ENCODE data around the gene PARVA.

The PARVA gene

GRCh38 chr11:12376259-12377081, 901 bp upstream of the PARVA start:
- DNase-seq (ENCODE audit: low read depth, low spot score): no peak

DNA sequence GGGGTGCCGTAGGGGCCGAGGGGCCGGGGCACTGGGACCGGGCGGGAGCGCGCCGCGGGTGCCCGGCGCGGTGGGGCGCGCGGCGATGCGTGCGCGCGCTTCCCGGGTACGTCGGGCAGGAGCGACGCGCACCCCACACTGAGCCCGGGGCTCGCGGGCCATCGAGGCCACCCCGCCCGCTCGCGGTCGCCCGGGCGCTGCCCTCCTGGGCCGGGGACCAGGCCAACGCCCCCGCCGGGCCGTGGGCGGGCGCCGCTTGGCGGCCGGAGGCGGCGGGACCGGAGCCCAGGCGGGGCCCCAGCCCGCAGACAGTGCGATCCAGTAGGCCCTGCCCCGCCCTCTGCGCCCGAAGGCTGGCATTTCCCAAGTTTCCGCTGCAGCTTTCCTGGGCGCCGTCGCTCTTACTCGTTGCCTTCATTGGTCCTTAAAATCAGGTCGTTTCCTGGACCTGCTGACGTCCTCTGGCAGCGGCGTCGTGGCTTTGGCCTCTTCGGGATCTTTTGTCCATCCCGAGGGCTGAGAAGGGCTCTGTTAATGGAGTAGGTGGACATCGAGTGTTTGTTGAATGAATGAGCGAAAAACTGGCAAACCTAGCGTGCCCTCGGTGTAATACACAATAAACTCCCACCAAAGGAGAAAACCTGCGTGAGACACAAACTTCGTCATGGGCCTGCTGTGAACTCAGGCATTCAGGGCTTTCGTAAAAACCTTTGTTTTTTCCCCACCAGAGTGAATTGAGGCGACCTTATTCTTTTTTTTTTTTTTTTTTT, 638 bp downstream of the PARVA start:
- DNase-seq (ENCODE audit: low read depth, low spot score): no peak

DNA sequence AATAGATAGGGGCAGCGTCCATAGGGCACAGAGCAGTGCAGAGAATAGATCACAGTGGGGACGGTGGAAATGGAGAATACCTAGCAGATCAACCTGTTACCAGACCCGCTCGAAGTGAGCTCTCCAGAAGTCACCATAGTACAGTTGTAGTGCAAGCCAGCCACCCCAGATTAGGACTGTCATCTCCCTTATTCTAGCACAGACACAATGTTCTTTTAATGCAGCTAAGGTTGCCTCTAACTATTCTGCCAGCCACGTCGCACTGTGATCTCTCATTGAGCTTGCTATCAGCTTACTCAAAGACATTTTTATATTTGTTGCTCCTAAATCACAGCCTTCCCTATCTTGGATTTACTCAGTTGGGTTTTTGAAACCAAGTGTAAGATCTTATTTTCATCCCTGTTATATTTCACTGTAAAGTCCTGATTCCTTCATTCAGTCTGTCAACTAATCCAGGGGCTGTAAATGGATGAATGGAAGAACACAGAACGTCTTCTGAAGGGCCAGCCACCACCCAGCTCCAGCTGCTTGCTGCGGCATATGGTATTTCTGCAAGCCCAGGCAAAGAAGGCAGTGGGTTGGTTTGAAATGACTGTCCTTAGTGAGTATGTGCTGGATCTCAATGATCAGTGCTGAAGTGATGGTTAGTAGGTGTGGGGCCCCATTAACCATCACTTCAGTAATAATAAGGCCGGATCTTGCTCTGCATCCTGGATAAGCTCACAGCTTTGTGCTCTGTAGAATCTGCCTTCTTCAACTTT, 3.4 kb downstream of the PARVA start:
- DNase-seq (ENCODE audit: low read depth, low spot score): no peak

- no peak for DNase-seq (ENCODE audit: low read depth, low spot score)
These were observed 4.5 kb downstream of the PARVA start for GRCh38 chr11:12381875-12382274.

GRCh38 chr11:12382451-12382850, 5.1 kb downstream of the PARVA start:
- no peak for DNase-seq (ENCODE audit: low read depth, low spot score)

DNA sequence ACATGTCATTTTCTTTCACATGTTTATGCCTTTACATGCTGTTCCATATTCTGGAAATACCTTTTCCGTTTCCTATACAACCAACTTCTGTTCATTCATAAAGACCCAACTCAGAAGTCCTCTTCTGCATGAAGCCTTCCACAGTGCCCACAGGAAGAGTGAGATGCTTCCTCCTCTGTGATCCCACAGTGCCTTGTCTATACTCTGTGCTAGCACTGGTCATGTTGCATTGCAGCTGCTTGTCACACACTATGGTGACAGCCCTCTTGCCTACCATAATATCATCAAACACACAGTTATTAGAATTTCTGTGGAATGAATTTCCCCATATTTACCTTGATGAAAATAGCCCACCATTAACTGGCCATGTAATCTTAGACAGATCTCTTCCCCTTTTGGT, 8.9 kb downstream of the PARVA start:
- no peak for DNase-seq (ENCODE audit: low read depth, low spot score)

DNA sequence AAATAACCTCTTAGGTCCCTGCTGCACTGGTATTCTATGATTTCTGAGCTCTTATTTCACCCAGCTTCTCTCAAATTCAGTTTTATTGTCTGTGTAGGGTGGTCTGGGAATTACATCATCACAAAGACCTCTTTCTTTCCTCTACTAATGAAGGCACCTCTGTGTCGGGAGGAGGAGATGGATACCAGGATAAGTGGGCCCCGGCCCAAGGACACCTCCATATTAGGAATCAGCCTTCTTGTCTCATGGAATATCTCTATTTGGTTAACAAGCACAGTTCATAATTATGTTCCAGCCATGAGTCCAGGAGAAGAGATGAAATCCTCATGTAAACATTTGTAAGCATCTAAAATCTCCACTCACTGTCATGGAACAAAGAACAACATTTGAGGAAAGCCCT, 9.4 kb downstream of the PARVA start:
- DNase-seq (ENCODE audit: low read depth, low spot score): no peak

- DNase-seq (ENCODE audit: low read depth, low spot score): no peak
These were observed 10.8 kb downstream of the PARVA start for GRCh38 chr11:12388173-12388572.

DNA sequence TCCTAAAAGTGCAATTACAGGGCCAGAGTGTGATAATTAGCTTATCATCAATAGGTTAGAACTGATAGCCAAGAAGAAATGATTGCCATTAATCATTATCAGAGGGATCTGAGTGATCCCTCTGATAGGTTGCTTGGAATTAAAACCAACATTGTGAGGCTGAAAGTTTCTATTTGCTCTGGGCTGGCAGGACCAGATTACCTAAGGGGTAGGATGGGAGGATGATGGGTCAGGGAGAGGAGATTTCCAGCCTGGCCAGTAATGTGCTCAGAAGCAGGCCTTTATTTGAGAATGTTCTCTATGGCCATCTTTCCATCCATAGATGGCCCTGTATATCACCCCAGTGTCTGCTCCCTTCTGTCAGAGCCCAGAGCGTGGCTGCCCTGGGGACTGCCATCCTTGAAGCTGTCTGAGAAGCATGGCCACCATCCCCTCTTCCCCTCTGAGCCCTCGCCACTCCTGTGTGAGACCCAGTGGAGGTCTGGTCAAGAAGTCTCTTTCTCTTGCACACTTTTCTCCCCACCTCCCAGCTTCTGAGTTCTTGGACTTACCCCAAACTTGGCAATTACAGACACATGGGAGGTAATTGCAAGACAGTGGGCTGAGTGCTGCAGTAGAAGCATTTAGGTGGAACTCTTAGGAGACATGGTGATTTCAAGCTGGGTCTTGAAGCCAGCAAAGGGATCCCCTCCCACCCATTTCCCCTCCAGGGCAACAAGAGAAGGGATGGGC, 11.7 kb downstream of the PARVA start:
- DNase-seq (ENCODE audit: low read depth, low spot score): no peak

- DNase-seq (ENCODE audit: low read depth, low spot score): no peak
These were observed 12.6 kb downstream of the PARVA start for GRCh38 chr11:12389676-12390657.

DNA sequence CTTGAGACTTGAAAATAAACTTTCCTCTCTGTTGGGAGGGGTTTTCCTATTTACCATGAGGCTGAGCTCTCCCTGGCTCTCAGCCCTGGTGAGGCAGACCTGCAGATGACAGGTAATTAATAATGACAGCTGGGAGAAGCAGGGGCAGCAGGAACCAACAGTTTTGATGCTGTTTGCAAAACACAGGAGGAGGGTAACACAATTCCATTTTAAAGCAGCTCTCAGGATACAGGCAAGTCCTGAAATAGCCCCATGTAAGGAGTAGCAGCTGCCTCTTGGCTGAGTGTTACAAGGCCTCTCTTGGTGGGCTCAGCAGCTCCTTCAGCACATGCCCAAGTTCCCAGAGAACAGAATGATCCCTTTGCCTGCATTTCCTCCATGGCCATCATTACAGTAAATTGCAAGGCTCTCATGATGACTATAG, 13.3 kb downstream of the PARVA start:
- DNase-seq (ENCODE audit: low read depth, low spot score): no peak

GRCh38 chr11:12392672-12393071, 15.3 kb downstream of the PARVA start:
- DNase-seq (ENCODE audit: low read depth, low spot score): no peak

DNA sequence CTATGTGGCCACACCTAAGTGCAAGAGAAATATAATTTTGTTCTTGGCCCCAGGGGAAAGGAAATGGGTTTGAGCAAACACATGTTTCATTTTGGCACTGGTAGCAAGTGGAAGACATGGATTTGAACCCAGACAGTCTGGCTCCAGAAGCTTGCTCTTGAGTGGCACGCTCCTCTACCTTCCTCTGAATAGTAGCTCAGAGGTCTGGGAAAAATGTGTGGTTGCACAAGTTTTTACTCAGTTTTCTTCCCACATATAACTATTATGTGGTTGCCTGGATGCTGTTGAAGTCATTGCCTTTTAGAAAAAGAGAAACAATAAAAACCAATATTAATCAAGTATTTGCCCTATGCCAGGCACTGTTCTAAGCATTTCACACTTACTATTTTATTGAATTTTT, 16.3 kb downstream of the PARVA start:
- no peak for DNase-seq (ENCODE audit: low read depth, low spot score)

DNA sequence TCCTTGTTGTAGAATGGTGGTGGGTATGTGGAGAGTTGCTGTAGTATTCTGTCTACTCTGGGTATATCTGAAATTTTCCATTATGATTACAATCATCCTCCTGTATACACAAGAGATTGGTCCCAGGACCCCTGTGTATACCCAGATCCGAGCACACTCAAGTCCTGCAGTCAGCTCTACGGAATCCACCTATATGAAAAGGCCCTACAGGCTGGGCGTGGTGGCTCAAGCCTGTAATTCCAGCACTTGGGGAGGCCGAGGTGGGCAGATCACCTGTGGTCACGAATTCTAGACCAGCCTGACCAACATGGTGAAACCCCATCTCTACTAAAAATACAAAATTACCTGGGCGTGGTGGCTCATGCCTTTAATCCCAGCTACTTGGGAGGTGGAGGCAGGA, 17.2 kb downstream of the PARVA start:
- no peak for DNase-seq (ENCODE audit: low read depth, low spot score)

GRCh38 chr11:12395333-12395732, 18.0 kb downstream of the PARVA start:
- no peak for DNase-seq (ENCODE audit: low read depth, low spot score)

DNA sequence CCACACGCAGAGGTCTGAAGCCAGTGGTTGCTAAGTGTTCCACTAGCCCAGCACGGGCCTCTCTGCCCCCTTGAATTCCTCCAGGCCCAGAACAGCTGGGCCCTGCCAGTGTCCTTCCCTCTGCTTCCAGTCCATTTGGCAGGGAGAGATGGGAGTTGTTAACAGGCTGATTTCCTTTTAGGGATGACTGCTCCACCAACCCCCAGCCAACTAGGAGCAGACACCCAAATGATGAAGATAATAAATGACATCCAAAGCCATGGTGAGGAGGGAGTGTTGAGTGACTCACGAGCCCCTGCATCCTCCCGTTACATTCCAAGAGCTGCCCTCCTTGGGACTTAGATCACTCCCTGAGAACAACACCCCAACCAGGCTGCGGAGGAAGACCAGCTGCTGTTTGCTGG, 20.6 kb downstream of the PARVA start:
- no peak for DNase-seq (ENCODE audit: low read depth, low spot score)

DNA sequence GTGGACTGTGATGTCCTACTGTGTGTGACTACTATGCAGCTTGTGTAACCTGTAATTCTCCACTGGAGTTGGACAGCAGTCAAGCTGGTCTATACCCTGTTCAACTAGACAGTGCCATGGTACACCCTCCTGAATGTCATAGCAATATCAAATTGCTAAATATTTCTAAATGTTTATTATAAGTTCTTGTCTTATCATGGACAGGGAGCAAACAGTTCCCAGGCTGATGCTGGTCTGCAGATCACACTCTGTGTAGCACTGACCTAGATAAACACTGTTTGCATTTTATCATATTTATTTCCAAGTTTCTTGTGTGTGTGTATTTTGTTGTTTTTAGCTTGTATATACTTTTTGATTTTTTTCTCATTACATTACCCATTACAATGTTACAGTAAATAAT, 22.0 kb downstream of the PARVA start:
- no peak for DNase-seq (ENCODE audit: low read depth, low spot score)

DNA sequence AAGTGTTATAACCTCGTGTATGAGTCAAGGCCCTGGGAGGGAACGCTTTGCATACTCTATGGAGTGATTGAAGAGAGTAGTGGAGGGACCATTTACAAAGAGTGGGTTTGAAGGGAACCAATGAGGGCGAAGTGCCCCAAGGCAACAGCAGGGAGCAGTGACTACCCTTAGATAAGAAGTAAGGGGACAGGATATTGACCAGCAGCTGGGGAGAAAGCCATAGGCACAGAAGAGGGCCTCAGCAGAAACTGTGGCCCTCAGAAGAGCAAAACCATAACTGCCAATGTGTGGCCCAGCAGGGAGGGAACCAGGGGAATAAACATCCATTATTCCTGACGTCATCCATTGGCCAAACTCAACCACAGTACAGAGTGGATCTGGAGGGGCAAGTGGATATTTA, 24.7 kb downstream of the PARVA start:
- no peak for DNase-seq (ENCODE audit: low read depth, low spot score)

DNA sequence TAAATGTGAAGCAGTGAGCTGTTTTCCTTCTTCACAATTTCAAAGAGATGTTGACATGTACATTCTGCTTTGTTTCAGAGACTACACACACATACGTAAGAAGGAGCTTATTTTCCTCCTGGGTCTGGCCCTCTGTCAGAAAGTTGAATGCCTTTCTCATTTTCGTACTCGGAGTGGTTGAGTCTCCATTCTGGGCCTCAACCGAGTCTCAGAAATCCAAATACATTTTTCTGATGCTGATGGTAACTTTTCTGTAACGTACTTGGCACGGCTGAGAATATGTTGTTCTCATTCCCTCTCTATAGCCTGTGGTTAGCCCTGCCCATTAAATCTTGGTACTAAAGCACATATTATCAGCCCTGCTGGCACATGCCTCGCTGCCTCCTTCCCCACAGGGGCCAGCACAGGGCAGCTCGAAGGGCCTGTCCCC, 25.3 kb downstream of the PARVA start:
- no peak for DNase-seq (ENCODE audit: low read depth, low spot score)
